ENCODE data around the gene PYGB. TPM values are rescaled to one million over a fixed set of nuclear protein-coding genes. Genes with fewer than 3 reads are reported as not detected.

PYGB gene
- total RNA-seq, 1 donor from 2014 or later = 37.9 TPM

GRCh38 chr20:25336561-25337422, 88.9 kb downstream of the PYGB start:
- intact Hi-C loops (cut with DNase I) = no loop called here
- DNase-seq (ENCODE audit: low spot score) (no peak), ATAC-seq (peak; percentile 82)

GRCh38 chr20:25338112-25339023, 90.5 kb downstream of the PYGB start:
- intact Hi-C loops (cut with DNase I) = no loop called here
- DNase-seq (ENCODE audit: low spot score) (no peak), ATAC-seq (peak; percentile 72)

- no peak for ATAC-seq
- intact Hi-C loops (cut with DNase I) = no loop called here
- DNase-seq (ENCODE audit: low spot score) = no peak
Measured at GRCh38 chr20:25339608-25340007, 91.7 kb downstream of the PYGB start.

- ATAC-seq (no peak), DNase-seq (ENCODE audit: low spot score) (no peak)
- intact Hi-C loops (cut with DNase I) = no loop called here
Measured at GRCh38 chr20:25340380-25340779, 92.5 kb downstream of the PYGB start.

- DNase-seq (ENCODE audit: low spot score) = no peak
- ATAC-seq = no peak
- intact Hi-C loops (cut with DNase I) = no loop called here
Measured at GRCh38 chr20:25341716-25342680, 94.1 kb downstream of the PYGB start.

- no peak for ATAC-seq
- intact Hi-C loops (cut with DNase I) = no loop called here
- DNase-seq (ENCODE audit: low spot score) = no peak
Measured at GRCh38 chr20:25344634-25345033, 96.7 kb downstream of the PYGB start.

GRCh38 chr20:25345721-25346120, 97.8 kb downstream of the PYGB start:
- ATAC-seq = no peak
- intact Hi-C loops (cut with DNase I) = no loop called here
- no peak for DNase-seq (ENCODE audit: low spot score)

- ATAC-seq = no peak
- no peak for DNase-seq (ENCODE audit: low spot score)
- intact Hi-C loops (cut with DNase I) = no loop called here
Measured at GRCh38 chr20:25346349-25346748, 98.5 kb downstream of the PYGB start.

Other genes with a start within 250 kb of the PYGB start
- 27.4 TPM for gene ACSS1, start 189.9 kb upstream of the PYGB start, total RNA-seq
- gene VSX1, start 165.9 kb upstream of the PYGB start, total RNA-seq = not detected
- gene ENTPD6, start 52.4 kb upstream of the PYGB start, total RNA-seq = 59.3 TPM
- gene ABHD12, start 142.8 kb downstream of the PYGB start, total RNA-seq = 70.4 TPM
- 1.4 TPM for gene GINS1, start 159.6 kb downstream of the PYGB start, total RNA-seq

All from sciatic nerve (tissue), 2 donors.